K562 (cell line): ENCODE results near the gene RAB11FIP2.

Source experiments
- ASH1L ChIP-seq: fragments of 450-650 bp; IDR thresholded peaks from 2 replicates; pipeline ENCODE4 v1.6.1; 2018; ENCODE audit warnings: borderline replicate concordance, mild to moderate bottlenecking, low read depth; ENCODE audit not compliant: partially characterized antibody
- ATF7 ChIP-seq: fragments of 450-650 bp; IDR thresholded peaks from 2 replicates; pipeline ENCODE4 v1.7.1; 2014; ENCODE audit warnings: mild to moderate bottlenecking, moderate library complexity
- GATAD2B ChIP-seq: fragments of 450-650 bp; IDR thresholded peaks from 2 replicates; pipeline ENCODE4 v1.6.1; 2017; ENCODE audit warnings: mild to moderate bottlenecking, borderline replicate concordance
- SUPT5H ChIP-seq: fragments of 450-650 bp; IDR thresholded peaks from 2 replicates; pipeline ENCODE4 v1.6.1; 2016
- ZNF316 ChIP-seq: fragments of 450-650 bp; IDR thresholded peaks from 2 replicates; pipeline ENCODE4 v1.6.1; 2016
- TF ChIP-seq, protein P1 (sequence below), 2 experiments: IDR thresholded peaks; 2 replicates each; pipeline ENCODE4 v1.6.1; 2011; ENCODE audit warnings: borderline replicate concordance in 1 of 2, control low read depth in 1 of 2, low read depth in 1 of 2, low read length in 1 of 2, mild to moderate bottlenecking in 1 of 2, mixed read lengths in 1 of 2, moderate library complexity in 1 of 2; ENCODE audit not compliant: insufficient read depth in 1 of 2, insufficient read length in 1 of 2, poor library complexity in 1 of 2, severe bottlenecking in 1 of 2; ENCODE audit errors: extremely low read depth in 1 of 2

DNA sequence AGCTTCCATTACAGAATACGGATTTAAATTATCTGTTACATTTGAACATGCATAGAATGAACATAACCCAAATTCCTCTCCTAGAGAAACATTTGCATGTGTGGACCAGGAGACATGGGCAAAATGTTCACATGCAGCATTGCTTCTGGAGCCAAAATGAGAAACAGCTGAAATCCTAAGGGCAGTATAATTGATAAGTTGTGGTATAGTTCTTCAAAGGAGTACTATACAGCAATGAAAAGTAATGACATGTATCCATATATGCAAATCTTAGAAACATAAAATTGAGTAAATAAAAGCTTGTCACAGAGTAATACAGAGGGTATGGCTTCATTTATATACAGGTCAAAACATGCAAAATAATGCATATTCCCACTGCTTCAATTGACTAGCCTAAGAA is 77.1 kb downstream of the RAB11FIP2 start:
- TF ChIP-seq ASH1L (no peak), GATAD2B (no peak), ZNF316 (no peak), SUPT5H (no peak), ATF7 (no peak)
- TF ChIP-seq, protein P1, sequence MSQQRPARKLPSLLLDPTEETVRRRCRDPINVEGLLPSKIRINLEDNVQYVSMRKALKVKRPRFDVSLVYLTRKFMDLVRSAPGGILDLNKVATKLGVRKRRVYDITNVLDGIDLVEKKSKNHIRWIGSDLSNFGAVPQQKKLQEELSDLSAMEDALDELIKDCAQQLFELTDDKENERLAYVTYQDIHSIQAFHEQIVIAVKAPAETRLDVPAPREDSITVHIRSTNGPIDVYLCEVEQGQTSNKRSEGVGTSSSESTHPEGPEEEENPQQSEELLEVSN (IDR thresholded peaks at IDR 0.05; ENCODE audit: borderline replicate concordance in 1 of 2, extremely low read depth in 1 of 2, insufficient read depth in 1 of 2, insufficient read length in 1 of 2, low read depth in 1 of 2, low read length in 1 of 2, poor library complexity in 1 of 2, severe bottlenecking in 1 of 2) = no peak
